Measurements from ENCODE around the gene TRIM31.
"Not testable (repeated sequence)": the region's sequence is repeated elsewhere in the genome, so short reads cannot be mapped to it uniquely, and the experiment has no call there.

TRIM31 gene

GRCh38 chr6:30149234-30149633 is 36.3 kb upstream of the TRIM31 start:
- DNase-seq: no peak

DNA sequence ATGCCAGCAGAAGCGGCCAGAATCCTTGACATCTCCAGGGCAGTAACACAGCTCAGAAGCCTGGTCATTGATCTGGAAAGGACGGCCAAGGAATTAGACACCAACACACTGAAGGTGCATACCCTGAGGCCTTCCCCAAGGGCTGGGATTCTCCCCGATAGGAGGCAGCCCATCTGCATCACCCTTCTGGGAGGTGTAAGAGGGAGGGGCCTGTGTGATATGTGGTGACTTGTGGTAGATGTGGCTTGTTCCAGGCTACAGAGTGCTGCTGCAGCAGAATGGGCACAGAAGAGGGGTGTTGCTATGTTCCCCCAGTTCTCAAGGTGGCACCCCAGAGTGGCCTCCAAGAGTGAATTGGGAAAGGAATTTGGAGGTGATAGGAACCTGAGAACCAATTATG is 34.2 kb upstream of the TRIM31 start:
- DNase-seq: peak in 1 of 5 experiments; percentile 47

DNA sequence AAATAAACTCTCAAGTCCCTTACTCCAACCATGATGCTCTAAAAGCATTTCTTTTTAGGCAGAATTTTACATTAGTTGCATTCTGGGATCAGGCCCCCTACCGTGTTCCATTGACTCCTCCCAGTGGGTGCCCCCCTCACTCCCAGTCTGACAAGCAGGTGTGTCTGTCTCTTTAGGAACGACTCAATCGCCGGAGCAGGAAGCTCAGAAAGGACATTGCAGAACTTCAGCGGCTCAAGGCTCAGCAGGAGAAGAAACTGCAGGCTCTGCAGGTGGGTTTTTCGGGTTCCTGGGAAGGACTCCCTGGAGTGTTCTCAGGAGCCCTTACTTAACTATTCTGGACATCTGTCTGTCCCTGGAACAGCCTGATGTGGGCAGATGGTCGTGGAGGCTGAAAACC is 32.9 kb upstream of the TRIM31 start:
- DNase-seq: no peak

GRCh38 chr6:30144811-30145210 is 31.9 kb upstream of the TRIM31 start:
- no peak for DNase-seq

GRCh38 chr6:30143780-30144179 is 30.9 kb upstream of the TRIM31 start:
- no peak for DNase-seq

DNA sequence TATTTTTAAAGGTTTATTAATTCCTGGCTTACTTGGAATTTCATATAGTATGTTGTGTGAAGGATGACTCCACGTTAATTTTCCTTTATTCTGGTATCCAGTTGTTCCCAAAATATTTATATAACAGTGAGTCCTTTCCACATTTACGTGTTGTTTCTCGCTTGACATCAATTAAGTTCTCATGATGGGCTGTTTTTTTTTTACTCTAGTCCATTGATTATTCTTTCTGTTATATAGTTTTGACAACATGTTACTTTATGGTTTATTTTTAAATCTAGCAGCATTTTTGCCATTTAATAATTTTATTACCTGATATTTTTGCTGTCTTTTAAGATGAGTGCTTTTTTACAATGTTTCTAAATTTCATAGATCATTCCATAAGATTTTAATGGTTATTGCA is 29.8 kb upstream of the TRIM31 start:
- no peak for DNase-seq

GRCh38 chr6:30140240-30140639 is 27.4 kb upstream of the TRIM31 start:
- not testable (repeated sequence) for DNase-seq

- DNase-seq: peak in 1 of 5 experiments; percentile 70
Observed at GRCh38 chr6:30136570-30137286, 23.8 kb upstream of the TRIM31 start.

DNA sequence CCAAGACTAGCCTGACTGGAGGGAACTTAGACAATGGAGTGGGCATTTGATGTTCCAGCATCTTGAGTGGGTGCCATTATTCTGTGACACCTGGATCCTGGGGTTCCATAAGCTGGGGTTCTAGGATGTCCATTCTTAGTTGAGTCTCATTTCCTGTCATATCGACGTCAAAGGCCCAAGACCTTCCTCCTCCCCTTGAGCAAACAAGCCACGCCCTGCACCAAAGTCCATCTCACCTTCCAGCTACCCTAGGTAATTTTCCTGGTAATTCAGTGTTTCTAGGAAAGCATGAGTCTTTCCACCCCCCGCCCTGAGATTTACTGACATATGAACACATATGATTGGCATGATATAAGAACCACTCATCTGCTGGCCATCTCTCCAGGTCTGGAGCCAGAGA is 22.9 kb upstream of the TRIM31 start, which contains the start of gene TRIM40:
TRIM40 (plus strand) TSS at position 384 of the 400 bp plus-strand sequence. CDS start 897 bp downstream, outside the sequence.
- no peak for DNase-seq

DNA sequence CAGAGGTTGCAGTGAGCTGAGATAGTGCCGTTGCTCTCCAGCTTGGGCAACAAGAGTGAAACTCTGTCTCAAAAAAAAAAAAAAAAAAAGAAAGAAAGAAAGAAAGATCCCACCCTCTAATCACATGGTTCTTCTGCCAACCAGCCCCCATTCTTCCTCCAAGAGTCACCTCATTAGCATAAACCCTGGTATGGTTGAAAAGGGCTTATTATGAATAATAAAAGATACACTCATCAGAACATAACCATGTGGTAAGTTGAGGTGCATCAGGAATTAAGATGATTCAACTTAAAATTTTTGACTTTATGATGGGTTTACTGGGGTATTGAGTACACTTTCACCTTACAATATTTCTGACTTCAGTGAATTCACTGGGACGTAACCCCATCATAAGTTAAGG is 22.3 kb upstream of the TRIM31 start:
- no peak for DNase-seq

DNA sequence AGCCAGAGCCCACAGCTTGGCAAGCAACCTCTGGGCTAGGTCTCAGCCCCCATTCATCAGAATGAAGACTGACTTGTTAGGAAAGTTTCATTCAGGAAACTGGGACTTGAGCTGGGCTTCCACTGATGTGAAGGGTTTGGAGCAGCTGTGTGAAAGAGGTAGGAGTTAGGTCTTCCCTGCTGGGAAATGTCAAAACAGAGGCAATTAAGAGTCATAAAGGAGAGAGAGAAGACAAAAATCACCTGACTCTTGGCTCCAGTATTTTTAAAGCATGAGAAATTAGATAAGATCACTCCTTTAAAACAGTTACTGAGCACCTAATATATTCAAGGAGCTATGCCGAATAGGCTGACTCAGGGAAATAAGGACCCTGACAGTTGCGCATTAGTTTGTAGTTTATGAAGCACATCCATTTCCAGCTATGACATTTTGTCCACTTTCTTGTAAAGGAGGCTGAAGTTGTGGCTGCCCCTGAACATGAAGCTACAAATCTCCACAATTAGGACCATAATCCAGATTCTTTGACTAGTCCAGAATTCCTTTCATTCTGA is 19.1 kb upstream of the TRIM31 start:
- no peak for DNase-seq

DNA sequence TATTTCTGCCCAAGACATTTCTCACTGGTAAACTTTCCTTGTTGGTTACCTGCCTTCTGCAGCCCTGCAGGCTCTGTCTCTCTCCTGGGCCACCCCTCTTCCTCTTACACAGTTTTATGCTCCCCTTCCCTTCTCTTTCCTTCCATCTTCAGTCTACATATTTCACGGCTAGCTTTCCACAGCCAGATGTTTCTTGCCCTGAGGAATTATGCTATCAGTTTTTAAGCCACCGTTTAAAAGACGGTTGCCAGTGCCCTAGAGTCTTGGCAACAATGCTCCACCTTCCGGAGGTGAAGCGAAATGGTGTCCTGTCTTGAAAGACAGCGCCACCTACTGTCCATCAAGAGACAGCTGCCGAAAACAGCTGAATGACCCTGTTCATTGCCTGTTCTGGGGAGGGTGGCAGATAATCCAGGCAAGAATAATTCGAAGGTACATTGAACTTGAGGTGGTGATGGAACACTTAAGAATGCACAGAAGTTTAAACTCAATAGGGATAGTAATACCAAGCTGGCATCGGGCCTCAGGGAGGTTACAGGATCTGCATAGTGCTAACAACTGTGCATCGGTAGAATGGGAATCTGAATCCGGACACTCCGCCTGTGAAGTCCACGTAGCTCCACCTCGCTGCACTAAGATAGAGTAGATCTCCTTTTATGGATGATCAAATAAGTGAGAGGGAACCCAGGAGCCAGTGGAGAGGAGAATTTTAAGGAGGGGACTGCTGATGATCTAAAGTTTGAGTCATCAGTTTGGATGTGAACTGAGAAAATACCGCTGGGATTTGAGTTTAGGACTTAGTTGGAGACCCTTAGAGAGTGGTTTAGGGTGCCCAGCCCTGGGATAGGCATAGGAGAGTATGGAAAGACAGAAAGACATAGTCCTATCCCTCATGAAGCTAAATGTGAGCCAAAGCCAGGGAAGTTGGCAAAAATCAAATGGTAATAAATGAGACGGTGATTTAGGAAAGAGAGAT is 18.3 kb upstream of the TRIM31 start:
- peak in 4 of 5 experiments; percentile 39 to 88 (median 58) for DNase-seq

DNA sequence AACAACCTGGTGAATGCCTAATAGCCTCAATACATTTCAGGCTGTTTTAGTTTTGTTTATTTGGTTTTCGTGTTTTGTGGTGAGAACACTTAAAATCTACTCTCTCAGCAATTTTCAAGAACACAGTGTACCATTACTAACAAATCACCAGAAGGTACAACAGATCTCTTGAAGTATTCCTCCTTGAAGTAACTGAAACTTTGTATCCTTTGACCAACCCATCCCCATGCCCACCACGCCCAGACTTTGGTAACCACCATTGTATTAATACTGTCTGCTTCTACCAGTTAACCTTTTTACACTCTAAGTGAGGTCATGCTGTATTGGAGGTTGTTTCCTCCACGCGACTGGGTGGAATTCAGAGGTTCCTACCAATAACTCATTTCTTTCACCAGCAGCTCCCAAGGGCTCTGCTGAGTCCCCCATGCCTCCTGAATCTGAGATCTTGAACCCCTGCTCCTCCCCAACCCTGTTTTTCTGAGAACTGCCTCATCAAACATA is 17.3 kb upstream of the TRIM31 start:
- DNase-seq: no peak

- DNase-seq: no peak
Observed at GRCh38 chr6:30129265-30130178, 16.6 kb upstream of the TRIM31 start.

DNA sequence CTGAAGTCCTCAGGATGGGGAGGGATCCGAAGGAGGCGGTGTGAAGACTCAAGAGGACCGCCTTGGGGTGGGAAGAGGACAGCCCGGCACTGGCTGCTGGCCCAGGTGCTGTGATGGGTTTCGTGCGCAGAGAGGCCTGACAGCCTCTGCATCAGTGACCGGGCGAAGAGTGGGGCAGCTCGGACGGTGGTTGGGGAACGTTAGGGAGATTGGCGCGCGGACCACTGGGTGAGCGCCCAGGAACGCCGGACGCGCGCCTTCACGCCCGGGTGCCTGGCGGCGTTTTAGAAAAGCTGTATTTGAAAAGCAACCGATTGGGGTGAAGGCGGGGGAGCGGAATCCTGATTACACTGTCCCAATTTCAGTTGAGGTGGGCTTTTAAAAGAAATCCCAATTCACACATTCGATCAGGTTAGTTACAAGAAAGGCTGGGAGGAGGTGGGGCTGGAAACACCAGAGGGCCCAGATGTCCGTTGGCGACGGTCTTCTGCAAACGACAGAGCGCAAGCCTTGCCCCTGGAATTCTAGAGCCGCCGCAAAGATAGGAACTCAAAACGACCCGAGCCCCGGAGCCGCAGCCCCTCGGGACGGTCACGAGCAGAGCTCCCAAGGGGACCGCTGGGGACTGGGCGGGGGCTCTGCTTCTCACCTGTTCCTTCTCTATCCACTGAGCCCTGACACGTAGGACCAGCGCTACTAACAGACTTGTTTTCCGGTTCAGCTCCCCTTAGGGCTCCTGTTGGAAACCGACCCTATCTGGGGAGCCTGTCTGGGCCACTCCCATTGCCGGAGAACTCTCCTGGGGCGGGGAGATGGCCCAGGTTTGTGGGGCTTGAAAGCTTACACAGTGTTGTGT is 14.6 kb upstream of the TRIM31 start:
- no peak for DNase-seq

GRCh38 chr6:30122515-30122914 is 9.6 kb upstream of the TRIM31 start:
- DNase-seq: no peak

DNA sequence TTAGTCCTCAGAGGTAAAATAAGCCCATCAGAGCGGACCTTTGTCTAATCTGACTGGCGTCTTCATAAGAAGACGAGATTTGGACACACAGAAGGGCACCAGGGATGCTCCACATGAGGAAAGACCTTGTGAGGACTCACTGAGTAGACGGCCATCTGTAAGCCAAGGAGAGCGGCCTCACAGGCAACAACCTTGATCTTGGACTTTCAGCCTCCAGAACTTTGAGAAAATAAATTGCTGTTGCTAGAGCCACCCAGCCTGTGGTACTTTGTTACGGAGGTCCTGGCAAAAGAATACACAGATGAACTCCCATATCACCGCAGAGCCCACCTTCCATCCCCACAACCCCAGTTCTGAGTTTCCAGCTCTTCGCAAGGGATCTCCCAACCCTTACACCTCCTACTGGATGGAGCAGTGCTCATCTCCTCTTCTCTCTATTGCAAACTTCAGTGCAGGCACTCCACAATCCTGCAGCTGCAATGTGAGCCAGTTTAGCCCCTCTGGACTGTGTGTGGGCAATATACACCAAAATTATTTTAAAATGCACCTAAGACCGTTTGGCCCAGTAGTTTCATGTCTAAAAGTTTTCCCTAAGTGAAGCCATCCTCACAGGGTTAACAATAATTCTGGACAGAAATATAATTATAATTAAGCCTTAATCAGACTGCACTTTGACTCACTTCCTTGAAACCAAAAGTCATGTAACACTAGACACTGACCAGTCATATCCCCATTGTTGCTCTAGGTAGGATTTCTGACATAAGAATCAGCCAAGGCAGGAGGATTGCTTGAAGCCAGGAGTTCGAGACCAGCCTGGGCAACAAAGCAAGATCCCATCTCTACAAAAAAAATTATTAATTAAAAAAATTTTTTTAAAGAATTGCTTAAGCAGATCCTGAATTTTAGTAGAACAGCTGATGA is 8.8 kb upstream of the TRIM31 start:
- no peak for DNase-seq

- DNase-seq: not testable (repeated sequence)
Observed at GRCh38 chr6:30118691-30119090, 5.8 kb upstream of the TRIM31 start.

DNA sequence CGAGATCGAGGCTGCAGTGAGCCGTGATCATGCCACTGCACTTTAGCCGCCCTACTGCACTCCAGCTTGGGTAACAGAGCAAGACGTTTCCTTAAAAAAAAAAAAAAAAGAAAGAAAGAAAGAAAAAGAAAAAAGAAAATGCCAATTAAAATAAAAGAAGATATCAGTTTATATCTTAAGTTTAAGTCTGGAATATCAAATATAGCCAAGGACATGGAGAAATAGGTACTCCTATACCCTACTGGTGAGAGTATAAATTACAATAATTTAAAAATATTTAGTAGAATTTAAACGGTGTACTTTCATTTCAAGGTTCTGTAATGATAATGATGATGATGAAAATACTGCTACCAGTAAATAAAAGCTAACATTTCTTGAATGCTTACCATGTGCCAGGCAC is 3.8 kb upstream of the TRIM31 start:
- DNase-seq: no peak

GRCh38 chr6:30113841-30114240 is 951 bp upstream of the TRIM31 start:
- DNase-seq: no peak
